SKM-1 (cell line): ENCODE measurements around the gene AKT1S1.

Experiments used
- DNase-seq: peaks from one replicate; lab custom pipeline; 2025; ENCODE audit not compliant: unreplicated experiment; lab: John Stamatoyannopoulos, UW

Gene AKT1S1

GRCh38 chr19:49908480-49909420, 31.6 kb upstream of the AKT1S1 start:
- no peak for DNase-seq

GRCh38 chr19:49907745-49908446, 30.7 kb upstream of the AKT1S1 start:
- no peak for DNase-seq

- DNase-seq, result no peak
Observed at GRCh38 chr19:49906879-49907564, 29.9 kb upstream of the AKT1S1 start.

GRCh38 chr19:49904136-49904535, 27.0 kb upstream of the AKT1S1 start:
- DNase-seq, result no peak

- DNase-seq, result no peak
Observed at GRCh38 chr19:49896863-49897621, 19.9 kb upstream of the AKT1S1 start, which contains the start of gene IL4I1. IL4I1 (minus strand) TSS chr19:49896887; CDS start chr19:49896160, 727 bp downstream.

- no peak for DNase-seq
Observed at GRCh38 chr19:49895566-49896297, 18.6 kb upstream of the AKT1S1 start.

- DNase-seq, result no peak
Observed at GRCh38 chr19:49894879-49895565, 17.9 kb upstream of the AKT1S1 start.

- no peak for DNase-seq
Observed at GRCh38 chr19:49894011-49894664, 17.0 kb upstream of the AKT1S1 start.

GRCh38 chr19:49892716-49893115, 15.6 kb upstream of the AKT1S1 start:
- DNase-seq, result no peak

- no peak for DNase-seq
Observed at GRCh38 chr19:49891393-49891792, 14.2 kb upstream of the AKT1S1 start.

- no peak for DNase-seq
Observed at GRCh38 chr19:49890349-49891311, 13.5 kb upstream of the AKT1S1 start.

- DNase-seq, result no peak
Observed at GRCh38 chr19:49889687-49890348, 12.7 kb upstream of the AKT1S1 start.

GRCh38 chr19:49889038-49889686, 12.0 kb upstream of the AKT1S1 start:
- no peak for DNase-seq

- DNase-seq, result no peak
Observed at GRCh38 chr19:49888510-49888824, 11.3 kb upstream of the AKT1S1 start.

GRCh38 chr19:49887665-49888509, 10.7 kb upstream of the AKT1S1 start:
- DNase-seq, result no peak

GRCh38 chr19:49887037-49887664, 10.0 kb upstream of the AKT1S1 start:
- DNase-seq, result no peak
